ENCODE measurements around the gene PKNOX2.

The PKNOX2 gene

GRCh38 chr11:125286486-125286885, 121.9 kb downstream of the PKNOX2 start:
- no peak for DNase-seq (ENCODE audit: low read depth)

- DNase-seq (ENCODE audit: low read depth) = no peak
Measured at GRCh38 chr11:125287491-125288210, 123.1 kb downstream of the PKNOX2 start.

- DNase-seq (ENCODE audit: low read depth) = no peak
Measured at GRCh38 chr11:125289419-125290098, 125.0 kb downstream of the PKNOX2 start.

- DNase-seq (ENCODE audit: low read depth) = no peak
Measured at GRCh38 chr11:125290263-125290662, 125.7 kb downstream of the PKNOX2 start.

GRCh38 chr11:125292100-125292499, 127.5 kb downstream of the PKNOX2 start:
- DNase-seq (ENCODE audit: low read depth) = no peak

GRCh38 chr11:125293596-125293995, 129.0 kb downstream of the PKNOX2 start:
- DNase-seq (ENCODE audit: low read depth) = no peak

- DNase-seq (ENCODE audit: low read depth) = no peak
Measured at GRCh38 chr11:125295931-125296330, 131.4 kb downstream of the PKNOX2 start.

GRCh38 chr11:125297346-125297915, 132.9 kb downstream of the PKNOX2 start:
- DNase-seq (ENCODE audit: low read depth) = no peak

GRCh38 chr11:125299061-125299615, 134.6 kb downstream of the PKNOX2 start:
- DNase-seq (ENCODE audit: low read depth) = no peak

GRCh38 chr11:125299821-125300220, 135.3 kb downstream of the PKNOX2 start:
- DNase-seq (ENCODE audit: low read depth) = no peak

- no peak for DNase-seq (ENCODE audit: low read depth)
Measured at GRCh38 chr11:125300791-125301218, 136.3 kb downstream of the PKNOX2 start.

GRCh38 chr11:125301346-125301745, 136.8 kb downstream of the PKNOX2 start:
- DNase-seq (ENCODE audit: low read depth) = no peak

GRCh38 chr11:125303186-125303585, 138.6 kb downstream of the PKNOX2 start:
- no peak for DNase-seq (ENCODE audit: low read depth)

GRCh38 chr11:125303694-125304093, 139.1 kb downstream of the PKNOX2 start:
- DNase-seq (ENCODE audit: low read depth) = no peak

GRCh38 chr11:125304136-125304535, 139.6 kb downstream of the PKNOX2 start:
- DNase-seq (ENCODE audit: low read depth) = no peak

- DNase-seq (ENCODE audit: low read depth) = no peak
Measured at GRCh38 chr11:125304876-125305275, 140.3 kb downstream of the PKNOX2 start.

- no peak for DNase-seq (ENCODE audit: low read depth)
Measured at GRCh38 chr11:125305345-125305744, 140.8 kb downstream of the PKNOX2 start.

- no peak for DNase-seq (ENCODE audit: low read depth)
Measured at GRCh38 chr11:125306476-125306875, 141.9 kb downstream of the PKNOX2 start.

GRCh38 chr11:125308246-125308645, 143.7 kb downstream of the PKNOX2 start:
- DNase-seq (ENCODE audit: low read depth) = no peak

- no peak for DNase-seq (ENCODE audit: low read depth)
Measured at GRCh38 chr11:125312391-125312790, 147.8 kb downstream of the PKNOX2 start.

GRCh38 chr11:125312812-125313211, 148.3 kb downstream of the PKNOX2 start:
- DNase-seq (ENCODE audit: low read depth) = no peak

- no peak for DNase-seq (ENCODE audit: low read depth)
Measured at GRCh38 chr11:125313271-125314219, 149.0 kb downstream of the PKNOX2 start.

All from T follicular helper cell (primary cell).